Measurements from ENCODE around the gene HCRTR1.

DNA sequence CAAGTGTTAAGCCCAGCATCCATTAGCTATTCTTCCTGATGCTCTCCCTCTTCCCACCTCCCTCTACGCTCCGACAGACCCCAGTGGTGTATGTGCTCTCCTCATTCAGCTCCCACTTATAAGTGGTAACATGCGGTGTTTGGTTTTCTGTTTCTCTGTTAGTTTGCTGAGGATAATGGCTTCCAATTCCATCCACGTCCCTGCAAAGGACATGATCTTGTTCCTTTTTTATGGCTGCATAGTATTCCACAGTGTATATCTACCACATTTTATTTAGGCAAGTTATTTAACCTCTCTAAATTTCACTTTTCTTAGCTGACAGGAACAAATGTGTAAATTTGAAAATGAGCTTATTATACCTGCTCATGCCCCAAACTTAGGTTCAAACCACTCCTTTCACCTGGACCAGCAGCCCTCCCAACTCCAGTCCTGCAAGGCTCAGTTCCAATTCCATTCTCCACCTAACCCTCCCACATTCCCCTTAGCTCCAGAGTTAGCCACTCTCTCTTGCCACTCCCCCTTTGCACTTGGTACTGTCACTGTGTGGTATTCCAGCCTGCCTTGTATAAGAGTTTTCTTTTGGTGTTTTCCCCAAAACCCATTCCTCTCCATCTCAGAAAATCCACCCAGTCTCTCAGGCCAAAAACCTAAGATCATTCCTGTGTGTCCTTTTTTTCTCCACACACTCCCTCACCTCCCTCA is 28.9 kb downstream of the HCRTR1 start:
- TF ChIP-seq, protein P1, sequence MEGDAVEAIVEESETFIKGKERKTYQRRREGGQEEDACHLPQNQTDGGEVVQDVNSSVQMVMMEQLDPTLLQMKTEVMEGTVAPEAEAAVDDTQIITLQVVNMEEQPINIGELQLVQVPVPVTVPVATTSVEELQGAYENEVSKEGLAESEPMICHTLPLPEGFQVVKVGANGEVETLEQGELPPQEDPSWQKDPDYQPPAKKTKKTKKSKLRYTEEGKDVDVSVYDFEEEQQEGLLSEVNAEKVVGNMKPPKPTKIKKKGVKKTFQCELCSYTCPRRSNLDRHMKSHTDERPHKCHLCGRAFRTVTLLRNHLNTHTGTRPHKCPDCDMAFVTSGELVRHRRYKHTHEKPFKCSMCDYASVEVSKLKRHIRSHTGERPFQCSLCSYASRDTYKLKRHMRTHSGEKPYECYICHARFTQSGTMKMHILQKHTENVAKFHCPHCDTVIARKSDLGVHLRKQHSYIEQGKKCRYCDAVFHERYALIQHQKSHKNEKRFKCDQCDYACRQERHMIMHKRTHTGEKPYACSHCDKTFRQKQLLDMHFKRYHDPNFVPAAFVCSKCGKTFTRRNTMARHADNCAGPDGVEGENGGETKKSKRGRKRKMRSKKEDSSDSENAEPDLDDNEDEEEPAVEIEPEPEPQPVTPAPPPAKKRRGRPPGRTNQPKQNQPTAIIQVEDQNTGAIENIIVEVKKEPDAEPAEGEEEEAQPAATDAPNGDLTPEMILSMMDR (IDR thresholded peaks at IDR 0.05): no peak
- TF ChIP-seq POLR2A (IDR thresholded peaks at IDR 0.05) (no peak), POLR2AphosphoS5 (IDR thresholded peaks at IDR 0.05) (no peak)
